ENCODE data around the gene CYP4X1. TPM values are rescaled to one million over a fixed set of nuclear protein-coding genes. Genes with fewer than 3 reads are reported as not detected.

CYP4X1 gene
- total RNA-seq, 1 experiment from 2014 or later: not detected

DNA sequence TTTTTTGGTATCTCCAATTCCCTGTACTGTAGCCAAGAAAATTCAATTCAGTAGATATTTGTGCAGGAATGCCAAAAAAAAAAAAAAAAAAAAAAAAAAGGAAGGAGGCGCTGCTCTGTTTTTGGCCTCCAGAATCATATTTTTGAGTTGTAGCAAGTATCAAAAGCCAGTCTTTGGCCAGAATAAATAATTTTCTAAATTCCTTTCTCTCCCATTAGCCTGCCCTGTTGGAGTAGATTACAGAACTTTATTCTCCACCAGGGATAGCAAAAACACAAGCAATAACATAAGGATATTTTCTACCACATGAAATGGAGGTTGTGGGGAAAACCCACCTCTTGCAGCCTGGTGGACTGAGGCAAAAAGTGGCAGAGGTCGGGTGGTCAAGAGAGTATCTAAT is 2.4 kb upstream of the CYP4X1 start (continued):
- TF ChIP-seq, protein P1, sequence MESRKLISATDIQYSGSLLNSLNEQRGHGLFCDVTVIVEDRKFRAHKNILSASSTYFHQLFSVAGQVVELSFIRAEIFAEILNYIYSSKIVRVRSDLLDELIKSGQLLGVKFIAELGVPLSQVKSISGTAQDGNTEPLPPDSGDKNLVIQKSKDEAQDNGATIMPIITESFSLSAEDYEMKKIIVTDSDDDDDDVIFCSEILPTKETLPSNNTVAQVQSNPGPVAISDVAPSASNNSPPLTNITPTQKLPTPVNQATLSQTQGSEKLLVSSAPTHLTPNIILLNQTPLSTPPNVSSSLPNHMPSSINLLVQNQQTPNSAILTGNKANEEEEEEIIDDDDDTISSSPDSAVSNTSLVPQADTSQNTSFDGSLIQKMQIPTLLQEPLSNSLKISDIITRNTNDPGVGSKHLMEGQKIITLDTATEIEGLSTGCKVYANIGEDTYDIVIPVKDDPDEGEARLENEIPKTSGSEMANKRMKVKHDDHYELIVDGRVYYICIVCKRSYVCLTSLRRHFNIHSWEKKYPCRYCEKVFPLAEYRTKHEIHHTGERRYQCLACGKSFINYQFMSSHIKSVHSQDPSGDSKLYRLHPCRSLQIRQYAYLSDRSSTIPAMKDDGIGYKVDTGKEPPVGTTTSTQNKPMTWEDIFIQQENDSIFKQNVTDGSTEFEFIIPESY (IDR thresholded peaks at IDR 0.05; ENCODE audit: extremely low read depth, insufficient replicate concordance, low read length): no peak
- TF ChIP-seq EZH2phosphoT487 (IDR thresholded peaks at IDR 0.05; ENCODE audit: borderline replicate concordance): no peak
- TF ChIP-seq ELF1 (IDR thresholded peaks at IDR 0.05; ENCODE audit: borderline replicate concordance, low read depth): no peak
- no peak for TF ChIP-seq JUND (IDR thresholded peaks at IDR 0.05)
- no peak for TF ChIP-seq SP1 (IDR thresholded peaks at IDR 0.05; ENCODE audit: low read depth)

DNA sequence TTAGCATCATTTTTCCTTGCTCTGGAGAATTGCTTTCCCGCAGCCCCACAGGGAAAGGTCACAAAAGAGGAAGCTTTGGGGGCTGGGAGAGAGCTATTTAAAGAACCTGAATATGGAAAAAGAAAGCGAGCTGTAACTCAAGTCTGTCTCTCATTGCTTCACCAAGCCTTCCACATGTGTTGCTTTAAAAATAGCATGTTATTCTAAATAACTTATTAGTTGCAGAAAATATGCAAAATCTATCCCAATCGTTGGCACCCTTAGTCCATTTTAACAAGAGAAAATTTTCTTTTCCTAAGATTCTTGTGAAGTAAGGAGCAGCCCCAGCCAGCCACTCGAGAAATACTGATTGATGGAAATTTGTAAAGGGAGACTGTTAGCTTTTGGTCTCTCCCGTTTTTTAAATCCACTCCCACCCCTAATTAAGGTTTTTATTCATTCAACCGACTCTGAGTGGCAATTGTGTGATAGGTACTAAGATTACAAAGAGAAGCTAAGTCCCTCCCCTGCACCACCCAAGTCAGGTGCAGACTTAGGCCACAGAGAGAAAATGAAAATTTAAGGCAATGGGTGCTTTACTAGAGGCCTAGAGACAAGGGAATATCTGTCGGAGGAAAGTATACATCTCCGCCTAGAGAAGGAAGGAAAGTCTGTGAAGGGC is 802 bp downstream of the CYP4X1 start:
- ATAC-seq (no peak), DNase-seq (ENCODE audit: low read depth, low spot score) (no peak)
- no peak overlapping the region for H3K9ac ChIP-seq (ENCODE audit: low read length)
- TF ChIP-seq RAD21 (IDR thresholded peaks at IDR 0.05; ENCODE audit: low read depth) (no peak), EZH2phosphoT487 (IDR thresholded peaks at IDR 0.05; ENCODE audit: borderline replicate concordance) (no peak), SP1 (IDR thresholded peaks at IDR 0.05; ENCODE audit: low read depth) (no peak), SIN3A (IDR thresholded peaks at IDR 0.05; ENCODE audit: low read depth) (no peak), JUND (IDR thresholded peaks at IDR 0.05) (no peak)
- TF ChIP-seq, protein P1 (IDR thresholded peaks at IDR 0.05; ENCODE audit: extremely low read depth, insufficient replicate concordance, low read length): no peak
- TF ChIP-seq, protein P2, sequence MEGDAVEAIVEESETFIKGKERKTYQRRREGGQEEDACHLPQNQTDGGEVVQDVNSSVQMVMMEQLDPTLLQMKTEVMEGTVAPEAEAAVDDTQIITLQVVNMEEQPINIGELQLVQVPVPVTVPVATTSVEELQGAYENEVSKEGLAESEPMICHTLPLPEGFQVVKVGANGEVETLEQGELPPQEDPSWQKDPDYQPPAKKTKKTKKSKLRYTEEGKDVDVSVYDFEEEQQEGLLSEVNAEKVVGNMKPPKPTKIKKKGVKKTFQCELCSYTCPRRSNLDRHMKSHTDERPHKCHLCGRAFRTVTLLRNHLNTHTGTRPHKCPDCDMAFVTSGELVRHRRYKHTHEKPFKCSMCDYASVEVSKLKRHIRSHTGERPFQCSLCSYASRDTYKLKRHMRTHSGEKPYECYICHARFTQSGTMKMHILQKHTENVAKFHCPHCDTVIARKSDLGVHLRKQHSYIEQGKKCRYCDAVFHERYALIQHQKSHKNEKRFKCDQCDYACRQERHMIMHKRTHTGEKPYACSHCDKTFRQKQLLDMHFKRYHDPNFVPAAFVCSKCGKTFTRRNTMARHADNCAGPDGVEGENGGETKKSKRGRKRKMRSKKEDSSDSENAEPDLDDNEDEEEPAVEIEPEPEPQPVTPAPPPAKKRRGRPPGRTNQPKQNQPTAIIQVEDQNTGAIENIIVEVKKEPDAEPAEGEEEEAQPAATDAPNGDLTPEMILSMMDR (IDR thresholded peaks at IDR 0.05 in 2 of 3, conservative IDR thresholded peaks at IDR 0.05 in 1 of 3; ENCODE audit: borderline replicate concordance in 1 of 3, insufficient read depth in 1 of 3, low read depth in 2 of 3, low read length in 2 of 3): no peak
- H3K9me3 ChIP-seq (ENCODE audit: control insufficient read depth in 1 of 2, insufficient read depth in 1 of 2, low read depth in 1 of 2, low read length in 2 of 2): no peaks in the 10 kb centered on the region
- no peak overlapping the region for H3K4me3 ChIP-seq (replicated peaks in 1 of 2; ENCODE audit: low read depth in 1 of 2, low read length in 2 of 2)
- no peaks in the 10 kb centered on the region for H3K36me3 ChIP-seq (ENCODE audit: control insufficient read depth in 1 of 2, insufficient read depth in 2 of 2, low read length in 2 of 2)
- no peak overlapping the region for H3K27ac ChIP-seq (ENCODE audit: low read depth, low read length)
- ChIA-PET CTCF (no interaction called here), RAD21 (ENCODE audit: low non-redundant PET in 1 of 2, low total read pairs in 2 of 2, uncharacterized antibody in 2 of 2, unreplicated experiment in 2 of 2) (no interaction called here), POLR2A (no interaction called here)
- H3K4me1 ChIP-seq (ENCODE audit: control insufficient read depth in 1 of 2, insufficient read depth in 2 of 2, low read length in 2 of 2): no peaks in the 10 kb centered on the region
- peaks cover 3% of the 10 kb centered on the region; the same call in 1 of the 2 replicates for H3K27me3 ChIP-seq (ENCODE audit: insufficient read depth, low read length)
- no peak overlapping the region for H3K4me2 ChIP-seq (ENCODE audit: low read length)
- no TSS peak for BruUV-seq (replicated peaks)
- no peaks in the 10 kb centered on the region for H3K9me2 ChIP-seq (ENCODE audit: insufficient read depth)
- H3K79me2 ChIP-seq (ENCODE audit: insufficient read depth, low read length): no peaks in the 10 kb centered on the region
- intact Hi-C loops (cut with micrococcal nuclease): no loop called here
- no peaks in the 10 kb centered on the region for H4K20me1 ChIP-seq (ENCODE audit: insufficient read depth)
- H2AFZ ChIP-seq (ENCODE audit: low read depth, low read length, poor library complexity, severe bottlenecking): no peak overlapping the region
